WI38 (cell line): ENCODE data around the gene SP1.

ENCODE experiments used
- H3K4me3 ChIP-seq: 2 replicates; pipeline ENCODE4 v1.5.1; 2011; ENCODE audit warnings: low read depth, mild to moderate bottlenecking, control low read depth, low read length
- TF ChIP-seq, protein P1 (sequence below): IDR thresholded peaks from 2 replicates; pipeline ENCODE4 v1.5.1; 2012; ENCODE audit warnings: low read depth, mild to moderate bottlenecking, control low read depth, low read length

SP1 gene

DNA sequence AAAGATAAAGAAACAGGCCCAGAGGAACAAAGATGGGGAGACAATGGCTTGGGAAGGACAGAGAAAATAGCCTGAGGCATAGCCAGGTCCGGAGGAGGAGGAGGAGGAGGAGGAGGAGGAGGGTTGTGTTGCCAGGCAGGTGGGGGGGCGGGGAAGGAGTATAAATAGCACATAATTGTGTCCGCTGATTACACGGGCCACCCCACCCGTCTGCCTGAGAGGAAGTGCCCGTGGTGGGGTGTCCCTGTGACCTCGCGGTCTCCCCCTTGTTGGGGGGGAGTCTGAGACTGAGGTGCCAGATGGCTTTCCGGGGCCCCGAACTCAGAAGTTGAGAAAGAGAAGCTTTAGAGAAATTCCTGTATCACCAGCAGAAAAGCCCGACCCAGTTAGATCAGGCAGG lies 42.0 kb upstream of the SP1 start:
- TF ChIP-seq, protein P1, sequence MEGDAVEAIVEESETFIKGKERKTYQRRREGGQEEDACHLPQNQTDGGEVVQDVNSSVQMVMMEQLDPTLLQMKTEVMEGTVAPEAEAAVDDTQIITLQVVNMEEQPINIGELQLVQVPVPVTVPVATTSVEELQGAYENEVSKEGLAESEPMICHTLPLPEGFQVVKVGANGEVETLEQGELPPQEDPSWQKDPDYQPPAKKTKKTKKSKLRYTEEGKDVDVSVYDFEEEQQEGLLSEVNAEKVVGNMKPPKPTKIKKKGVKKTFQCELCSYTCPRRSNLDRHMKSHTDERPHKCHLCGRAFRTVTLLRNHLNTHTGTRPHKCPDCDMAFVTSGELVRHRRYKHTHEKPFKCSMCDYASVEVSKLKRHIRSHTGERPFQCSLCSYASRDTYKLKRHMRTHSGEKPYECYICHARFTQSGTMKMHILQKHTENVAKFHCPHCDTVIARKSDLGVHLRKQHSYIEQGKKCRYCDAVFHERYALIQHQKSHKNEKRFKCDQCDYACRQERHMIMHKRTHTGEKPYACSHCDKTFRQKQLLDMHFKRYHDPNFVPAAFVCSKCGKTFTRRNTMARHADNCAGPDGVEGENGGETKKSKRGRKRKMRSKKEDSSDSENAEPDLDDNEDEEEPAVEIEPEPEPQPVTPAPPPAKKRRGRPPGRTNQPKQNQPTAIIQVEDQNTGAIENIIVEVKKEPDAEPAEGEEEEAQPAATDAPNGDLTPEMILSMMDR: no peak
- H3K4me3 ChIP-seq: no peak overlapping the region

DNA sequence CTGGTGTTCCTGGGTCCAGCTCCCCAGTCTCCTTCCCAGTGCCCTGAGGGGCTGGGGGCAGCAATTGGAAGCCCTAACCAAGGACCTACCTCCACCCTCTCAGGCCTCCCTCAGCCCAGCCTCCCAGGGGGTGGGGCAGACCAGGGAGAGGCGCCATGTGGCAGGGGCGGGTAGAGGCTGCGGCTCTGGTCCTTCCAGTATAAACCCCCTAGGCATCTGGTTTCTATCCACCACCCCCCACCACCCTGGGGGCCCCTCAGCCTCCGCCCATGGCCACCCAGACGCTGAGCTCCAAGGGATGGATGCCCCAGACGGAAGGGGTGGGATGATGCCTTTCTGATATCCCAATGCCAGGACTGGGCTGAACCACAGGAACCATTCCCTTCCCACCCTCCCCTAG lies 41.1 kb upstream of the SP1 start:
- TF ChIP-seq, protein P1: no peak
- no peak overlapping the region for H3K4me3 ChIP-seq

DNA sequence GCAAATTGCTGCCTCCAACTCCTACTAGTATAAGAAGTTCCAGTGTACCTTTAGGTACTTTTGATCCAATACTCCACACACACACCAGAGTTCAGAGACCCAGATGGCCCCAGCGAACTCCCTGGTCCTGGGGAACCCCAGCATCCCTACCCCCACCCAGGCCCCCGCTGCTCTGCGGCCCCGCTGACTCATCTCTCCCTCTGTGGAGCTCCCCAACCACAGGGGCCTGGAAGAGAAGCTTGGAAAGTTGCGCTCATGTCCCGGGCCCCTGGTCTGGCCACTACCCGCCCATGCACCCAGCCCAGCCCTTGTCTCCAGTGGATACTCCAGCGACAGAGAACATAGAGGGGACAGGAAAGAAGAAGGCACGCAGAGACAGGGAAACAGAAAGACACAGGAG lies 39.6 kb upstream of the SP1 start:
- TF ChIP-seq, protein P1: no peak

DNA sequence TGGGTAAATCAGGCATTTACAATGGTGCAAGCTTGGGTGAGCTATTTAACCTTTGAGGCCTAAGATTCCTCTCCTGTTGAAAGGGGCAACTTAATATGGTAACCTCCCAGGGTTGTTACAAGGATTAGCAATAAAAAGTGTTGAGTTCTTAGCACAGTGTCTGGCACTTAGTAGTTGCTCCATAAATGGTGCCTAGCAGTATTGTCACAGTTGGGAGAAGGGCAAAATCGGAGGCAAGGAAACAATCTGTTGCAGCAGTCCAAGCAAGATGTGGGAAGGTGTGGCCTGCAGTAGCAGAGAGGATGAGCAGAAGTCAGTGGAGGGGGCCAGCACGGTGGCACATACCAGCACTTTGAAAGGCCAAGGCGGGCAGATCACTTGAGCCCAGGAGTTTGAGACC lies 36.5 kb upstream of the SP1 start:
- no peak overlapping the region for H3K4me3 ChIP-seq
- TF ChIP-seq, protein P1: no peak

More for the DNA sequence above, 39.6 kb upstream of the SP1 start:
- no peak overlapping the region for H3K4me3 ChIP-seq

DNA sequence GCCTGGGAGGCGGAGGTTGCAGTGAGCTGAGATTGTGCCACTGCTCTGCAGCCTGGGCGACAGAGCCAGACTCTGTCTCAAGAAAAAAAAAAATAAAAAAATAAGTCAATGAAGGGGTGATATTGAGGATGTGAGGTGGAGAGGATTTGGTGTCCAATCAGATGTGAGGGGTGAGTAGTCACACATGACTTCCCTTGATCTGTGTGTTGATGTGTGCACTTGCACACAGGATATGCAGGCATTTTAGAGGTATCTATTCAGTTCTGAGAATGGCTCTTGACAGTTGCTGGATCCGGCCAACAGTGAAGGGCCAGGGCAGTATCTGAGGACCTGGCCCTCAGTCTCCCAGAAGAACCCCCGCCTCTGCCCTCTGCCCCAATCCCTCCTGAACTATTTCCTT lies 36.0 kb upstream of the SP1 start:
- TF ChIP-seq, protein P1: no peak
- no peak overlapping the region for H3K4me3 ChIP-seq

DNA sequence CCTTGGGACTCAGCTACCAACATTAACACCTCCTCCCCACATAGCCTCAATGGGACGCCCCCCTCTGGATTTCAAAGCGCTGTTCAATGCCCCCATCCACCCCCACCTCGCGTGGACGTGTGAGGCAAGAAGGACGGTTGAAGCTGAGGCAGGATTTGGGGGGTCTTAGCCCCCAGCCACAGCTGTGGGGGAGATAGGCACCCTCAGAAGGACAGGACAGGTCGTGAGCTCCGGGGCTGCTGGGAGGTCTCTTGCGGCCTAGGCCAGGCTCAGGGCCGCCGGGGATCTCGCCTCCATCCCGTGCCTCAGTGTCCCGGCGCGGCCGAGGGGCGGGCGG lies 35.5 kb upstream of the SP1 start:
- peak overlapping the region; percentile 64 for H3K4me3 ChIP-seq
- TF ChIP-seq, protein P1: no peak

DNA sequence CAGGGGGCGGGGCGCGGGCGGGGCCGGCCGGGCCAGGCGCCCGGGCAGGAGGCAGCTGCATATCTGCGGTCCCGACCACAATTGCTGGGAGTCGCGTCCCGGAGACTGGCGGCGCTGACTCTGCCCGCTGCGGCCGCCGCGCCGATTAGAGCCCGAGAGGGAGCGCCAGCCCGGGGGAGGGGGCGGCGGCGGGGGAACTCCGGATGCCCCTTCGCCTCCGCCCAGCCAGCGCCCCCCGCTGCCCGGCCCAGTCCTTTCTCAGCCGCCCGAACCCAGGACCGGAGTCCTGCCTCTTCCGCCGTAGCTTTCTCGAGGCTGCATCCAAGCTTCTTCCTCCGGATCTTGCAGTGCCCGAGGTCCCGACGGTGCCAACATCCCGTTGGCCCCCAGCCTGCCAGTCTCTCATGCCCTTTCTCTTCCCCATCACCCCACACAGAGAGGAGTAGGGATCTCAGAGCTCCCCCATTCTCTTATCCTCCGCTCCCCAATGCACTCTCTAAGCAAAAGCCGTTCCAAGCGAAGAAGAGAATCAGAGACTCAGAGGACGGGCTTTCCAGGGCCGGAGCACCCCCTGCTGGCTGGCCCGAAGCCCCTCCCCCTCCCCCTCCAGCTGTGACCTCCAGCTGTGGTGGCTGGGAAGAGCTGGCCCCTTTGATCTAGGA lies 35.0 kb upstream of the SP1 start:
- TF ChIP-seq, protein P1: peak; percentile 74
- H3K4me3 ChIP-seq: peak overlapping the region; percentile 64
